Transverse colon (tissue), 3 donors: ENCODE data around the gene GPR17.

ENCODE experiments used
- CTCF ChIP-seq, 5 experiments: fragments of 200-600 bp in 3 of 5; fragments of 450-650 bp in 2 of 5; sonication (generic) in 3 of 5; IDR thresholded peaks; 1 replicate in 2 of 5; 2 replicates in 3 of 5; pipeline ENCODE4 v1.5.1; 2016 to 2017; ENCODE audit warnings: antibody characterized with exemption in 5 of 5, inconsistent platforms in 3 of 5, mild to moderate bottlenecking in 2 of 5, moderate library complexity in 1 of 5
- POLR2A ChIP-seq: fragments of 450-650 bp; IDR thresholded peaks from one replicate; pipeline ENCODE4 v1.6.1; 2016; ENCODE audit warnings: antibody characterized with exemption, mild to moderate bottlenecking, moderate library complexity

- TF ChIP-seq CTCF (IDR thresholded peaks at IDR 0.05), result no peak
- TF ChIP-seq POLR2A, result no peak
These were observed 711 bp downstream of the GPR17 start for GRCh38 chr2:127646487-127647241.
